Thyroid gland (tissue), 4 donors: ENCODE data around the gene RAET1E. TPM values are rescaled to one million over a fixed set of nuclear protein-coding genes. Genes with fewer than 3 reads are reported as not detected.

Experiments used
- DNase-seq, 2 donors: peaks; one replicate each; pipeline ENCODE4 v3.0.0-alpha.2; 2019
- H3K27ac ChIP-seq, 3 donors: fragments of 200-600 bp; sonication (generic); 1 replicate in 2 of 3; 2 replicates in 1 of 3; pipeline ENCODE4 v1.5.1; 2016 to 2019; ENCODE audit warnings: mild to moderate bottlenecking in 1 of 3, moderate library complexity in 1 of 3
- H3K27me3 ChIP-seq: fragments of 200-600 bp; sonication (generic); one replicate; pipeline ENCODE4 v1.5.1; 2019
- H3K36me3 ChIP-seq, 2 donors: fragments of 200-600 bp; sonication (generic); one replicate each; pipeline ENCODE4 v1.5.1; 2016 to 2019
- H3K4me1 ChIP-seq, 2 donors: fragments of 200-600 bp; sonication (generic); one replicate each; pipeline ENCODE4 v1.5.1; 2017 to 2019
- H3K4me3 ChIP-seq, 3 donors: fragments of 200-600 bp; sonication (generic); replicated peaks in 1 of 3; 1 replicate in 2 of 3; 2 replicates in 1 of 3; pipeline ENCODE4 v1.5.1; 2016; ENCODE audit warnings: mild to moderate bottlenecking in 1 of 3
- H3K9me3 ChIP-seq: fragments of 200-600 bp; sonication (generic); one replicate; pipeline ENCODE4 v1.5.1; 2017
- POLR2A ChIP-seq, 2 donors: fragments of 450-650 bp; IDR thresholded peaks; one replicate each; pipeline ENCODE4 v1.6.1; 2017; ENCODE audit warnings: antibody characterized with exemption in 2 of 2, mild to moderate bottlenecking in 2 of 2, moderate library complexity in 1 of 2
- WGBS, 2 donors: methylation state at CpG; one replicate each; pipeline ENCODE4 v1.1.5; 2017; 5-methylcytosine and 5-hydroxymethylcytosine counted together
- intact Hi-C: fragments of 100-400 bp; cut with DNase I; formaldehyde crosslinking; loops from one replicate; pipeline ENCODE4 v1.15.1; 2023
- total RNA-seq, 4 donors: library from RNA; depleted of rRNA; stranded (reverse); fragments of >200 nt; gene quantifications; one replicate each; pipeline ENCODE4 v1.2.3, GENCODE V29; 2016
- TF ChIP-seq, protein P1 (sequence below), 6 experiments: fragments of 200-600 bp in 3 of 6; fragments of 450-650 bp in 3 of 6; sonication (generic) in 3 of 6; IDR thresholded peaks; one replicate each; pipeline ENCODE4 v1.5.1; 2016 to 2019; ENCODE audit warnings: antibody characterized with exemption in 6 of 6, mild to moderate bottlenecking in 2 of 6, inconsistent platforms in 1 of 6, moderate library complexity in 1 of 6

The RAET1E gene
- total RNA-seq, 4 donors from 2014 or later, result 1.7 TPM; not detected in 3

DNA sequence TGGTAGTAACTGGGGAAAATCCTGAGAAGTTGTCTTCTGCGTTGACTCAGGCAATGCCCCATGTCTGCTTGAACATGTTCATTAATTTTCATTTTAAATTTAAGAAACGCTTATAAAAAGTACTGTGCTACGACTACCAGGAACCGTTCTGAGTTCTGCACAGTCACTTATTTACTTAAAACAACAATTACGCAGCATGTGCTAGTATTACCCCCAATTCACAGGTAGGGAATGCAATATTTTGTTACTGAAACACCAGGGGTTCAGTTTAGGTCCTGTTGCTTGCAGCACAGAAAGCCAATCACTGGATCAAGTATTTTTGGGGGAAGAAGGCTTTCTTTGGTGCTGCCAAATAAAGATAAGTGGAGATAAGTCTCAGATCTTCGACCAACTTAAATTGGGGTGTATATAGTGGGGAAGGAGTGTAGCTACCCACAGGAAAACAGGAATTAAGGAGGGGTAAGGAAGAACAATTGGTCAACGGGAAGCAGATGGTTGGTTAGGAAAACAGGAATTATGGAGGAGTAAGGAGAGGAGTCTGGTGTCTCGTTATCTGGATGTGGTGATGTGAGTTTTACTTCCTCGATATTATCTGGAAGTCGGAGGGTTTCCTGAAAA lies 28.5 kb downstream of the RAET1E start:
- no peaks in the 10 kb centered on the region for H3K36me3 ChIP-seq
- H3K4me1 ChIP-seq, result peaks cover 0 to 4% of the 10 kb centered on the region in 2 donors
- WGBS, 2 donors, result 86 to 87% methylated on average over 10 of the region's 10 CpGs
- no peak for DNase-seq
- H3K4me3 ChIP-seq, result no peak overlapping the region
- H3K27me3 ChIP-seq, result no peaks in the 10 kb centered on the region
- intact Hi-C loops, result loop anchor here (10.0 kb wide), 1 partner anchor 305 kb away; the partner anchor contains the start of gene GINM1
- no peaks in the 10 kb centered on the region for H3K9me3 ChIP-seq
- TF ChIP-seq POLR2A (IDR thresholded peaks at IDR 0.05), result no peak
- TF ChIP-seq, protein P1, sequence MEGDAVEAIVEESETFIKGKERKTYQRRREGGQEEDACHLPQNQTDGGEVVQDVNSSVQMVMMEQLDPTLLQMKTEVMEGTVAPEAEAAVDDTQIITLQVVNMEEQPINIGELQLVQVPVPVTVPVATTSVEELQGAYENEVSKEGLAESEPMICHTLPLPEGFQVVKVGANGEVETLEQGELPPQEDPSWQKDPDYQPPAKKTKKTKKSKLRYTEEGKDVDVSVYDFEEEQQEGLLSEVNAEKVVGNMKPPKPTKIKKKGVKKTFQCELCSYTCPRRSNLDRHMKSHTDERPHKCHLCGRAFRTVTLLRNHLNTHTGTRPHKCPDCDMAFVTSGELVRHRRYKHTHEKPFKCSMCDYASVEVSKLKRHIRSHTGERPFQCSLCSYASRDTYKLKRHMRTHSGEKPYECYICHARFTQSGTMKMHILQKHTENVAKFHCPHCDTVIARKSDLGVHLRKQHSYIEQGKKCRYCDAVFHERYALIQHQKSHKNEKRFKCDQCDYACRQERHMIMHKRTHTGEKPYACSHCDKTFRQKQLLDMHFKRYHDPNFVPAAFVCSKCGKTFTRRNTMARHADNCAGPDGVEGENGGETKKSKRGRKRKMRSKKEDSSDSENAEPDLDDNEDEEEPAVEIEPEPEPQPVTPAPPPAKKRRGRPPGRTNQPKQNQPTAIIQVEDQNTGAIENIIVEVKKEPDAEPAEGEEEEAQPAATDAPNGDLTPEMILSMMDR (IDR thresholded peaks at IDR 0.05), result no peak
- no peak overlapping the region for H3K27ac ChIP-seq

DNA sequence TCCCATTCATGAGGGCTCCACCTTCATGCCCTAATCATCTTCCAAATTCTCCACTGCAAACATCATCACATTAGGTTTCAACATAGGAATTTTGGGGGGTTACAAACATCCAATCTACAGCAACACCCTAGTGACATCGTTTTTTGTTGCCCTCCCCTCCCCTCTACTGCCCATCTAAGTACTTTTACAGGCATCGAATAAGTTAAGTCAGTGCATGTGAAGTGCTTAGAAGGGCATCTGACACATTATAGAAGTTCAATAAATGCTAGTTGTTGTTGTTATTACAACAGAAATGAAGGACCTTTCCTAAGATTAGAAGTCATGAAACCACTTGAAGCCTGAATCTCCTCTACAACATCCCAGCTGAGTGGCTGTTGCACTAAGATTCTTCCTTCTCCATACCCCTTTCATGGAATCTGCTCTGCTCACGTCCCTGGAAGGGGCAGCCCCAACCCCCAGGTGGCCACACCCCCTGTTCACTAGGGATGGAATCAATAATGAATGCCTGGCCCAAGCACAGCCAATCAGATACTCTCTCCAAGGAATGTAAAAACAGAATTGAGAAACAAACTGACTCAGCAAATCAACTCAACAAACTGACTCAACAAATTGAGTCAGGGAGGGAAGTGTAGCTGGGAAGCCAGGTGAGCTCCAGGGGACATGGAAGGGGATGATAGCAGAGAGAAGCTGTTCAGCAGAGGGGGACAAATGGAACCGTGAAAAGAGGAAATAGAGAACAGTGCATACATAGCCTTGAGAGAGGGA lies 29.9 kb downstream of the RAET1E start:
- Histone ChIP-seq H3K36me3 (no peaks in the 10 kb centered on the region), H3K27ac (no peak overlapping the region), H3K4me3 (no peak overlapping the region), H3K27me3 (no peaks in the 10 kb centered on the region), H3K4me1 (peaks cover 0 to 6% of the 10 kb centered on the region in 2 donors), H3K9me3 (no peaks in the 10 kb centered on the region)
- DNase-seq, result no peak
- no peak for TF ChIP-seq POLR2A (IDR thresholded peaks at IDR 0.05)
- TF ChIP-seq, protein P1 (IDR thresholded peaks at IDR 0.05), result no peak
- WGBS, 2 donors, result 57 to 65% methylated on average over 4 of the region's 4 CpGs
- intact Hi-C loops, result loop anchor here (10.0 kb wide), 1 partner anchor 303 kb away; the partner anchor contains the start of gene GINM1

DNA sequence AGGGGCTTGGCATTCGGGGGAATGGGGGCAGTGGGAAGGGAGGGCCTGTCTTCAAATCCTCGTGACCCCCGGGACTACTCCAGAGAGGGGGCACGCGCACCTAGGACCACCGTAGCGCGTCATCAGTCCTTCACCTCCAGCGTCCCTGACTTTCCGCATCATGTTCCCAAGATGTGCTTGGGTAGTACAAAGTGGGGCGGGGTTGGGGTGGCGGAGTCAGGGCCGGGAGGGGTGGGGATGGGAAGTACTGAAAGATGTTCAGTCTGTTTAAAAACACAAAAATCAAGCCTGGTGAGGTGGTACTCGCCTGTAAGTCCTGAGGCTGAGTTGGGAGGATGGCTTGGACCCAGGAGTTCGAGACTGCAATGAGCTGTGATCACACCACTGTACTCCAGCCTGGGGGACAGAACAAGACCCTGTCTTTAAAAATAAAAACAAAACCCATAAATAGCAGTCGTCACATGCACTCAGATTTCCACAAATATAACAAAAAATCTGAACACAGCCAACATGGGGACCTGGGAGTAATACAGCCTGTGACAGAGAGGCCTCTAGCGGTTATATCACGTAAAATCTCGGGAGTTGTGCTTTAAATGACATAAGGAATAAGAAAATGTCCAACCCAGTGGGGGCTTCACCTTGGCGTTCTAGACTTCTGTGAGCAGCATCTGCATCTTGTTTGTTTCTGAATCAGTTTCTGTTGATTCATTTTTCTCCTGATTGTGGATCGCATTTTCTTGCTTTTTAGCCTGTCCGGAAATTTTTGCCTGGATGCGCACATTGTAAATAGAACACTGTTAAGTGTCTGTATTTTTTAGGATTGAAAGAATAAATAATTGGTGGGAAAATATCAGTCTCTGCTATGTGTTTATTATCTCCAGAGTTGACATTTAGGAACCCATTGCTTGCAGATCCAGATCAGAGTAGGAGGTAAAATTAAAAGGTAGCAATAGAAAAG lies 33.1 kb downstream of the RAET1E start:
- H3K36me3 ChIP-seq, result no peaks in the 10 kb centered on the region
- H3K4me1 ChIP-seq, result peaks cover 26 to 31% of the 10 kb centered on the region in 2 donors
- DNase-seq, result peak; percentile 29 to 62
- TF ChIP-seq POLR2A (IDR thresholded peaks at IDR 0.05), result no peak
- TF ChIP-seq, protein P1 (IDR thresholded peaks at IDR 0.05), result peak; percentile 36 to 74 (median 66)
- H3K9me3 ChIP-seq, result no peaks in the 10 kb centered on the region
- 19 to 21% methylated on average over 15 to 17 of the region's 23 CpGs for WGBS, 2 donors
- H3K27me3 ChIP-seq, result no peaks in the 10 kb centered on the region
- intact Hi-C loops, result loop anchor here (10.0 kb wide), 1 partner anchor 300 kb away; the partner anchor contains the start of gene GINM1
- H3K4me3 ChIP-seq, result peak overlapping the region in 2 of 3 donors; percentile 73 to 84
- peak overlapping the region; percentile 82 to 98 (median 91) for H3K27ac ChIP-seq

DNA sequence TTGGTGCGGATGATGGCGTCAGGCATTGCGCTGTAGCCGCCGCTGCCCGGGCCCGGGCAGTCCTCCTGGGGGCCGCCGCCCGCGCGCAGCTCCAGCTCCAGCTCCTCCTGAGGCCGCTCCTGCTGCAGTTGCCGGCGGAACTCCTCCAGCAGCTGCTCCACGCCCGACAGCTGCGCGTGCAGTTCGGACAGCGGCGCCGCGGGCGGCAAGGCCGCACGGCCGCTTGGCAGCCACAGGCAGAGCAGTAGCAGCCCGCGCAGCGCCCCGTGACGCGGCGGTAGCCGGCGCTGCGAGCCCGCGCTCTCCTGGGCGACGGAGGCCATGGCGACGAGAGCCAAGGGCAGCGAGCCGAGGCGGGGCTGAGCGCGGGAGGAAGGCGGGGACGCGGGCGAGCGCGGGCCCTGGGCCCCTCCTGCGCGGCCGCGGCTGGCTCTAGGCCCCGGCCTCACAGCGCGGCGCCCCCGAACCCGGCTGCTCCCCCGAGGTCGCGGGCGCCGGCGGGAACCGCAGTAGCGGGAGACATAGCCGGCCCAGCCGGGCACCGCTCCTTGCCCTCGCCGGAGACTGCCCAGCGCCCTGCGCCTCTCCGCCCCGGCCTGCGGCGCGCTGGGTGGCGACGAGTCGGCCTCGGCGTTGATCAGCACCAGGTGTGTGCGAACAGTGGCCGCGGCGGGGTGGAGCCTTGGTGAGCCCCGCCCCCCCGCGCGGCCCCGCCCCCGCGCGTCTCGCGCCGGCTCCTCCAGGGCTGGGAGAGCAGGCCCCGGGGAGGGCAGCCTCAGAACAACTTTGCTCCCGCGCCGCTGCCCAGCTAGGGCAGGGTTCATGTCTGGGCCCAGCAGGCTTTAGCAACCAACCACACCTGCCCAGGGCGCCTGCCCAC lies 34.0 kb downstream of the RAET1E start, which contains the start of gene LRP11:
Gene LRP11, minus strand, starts transcription at position 662 of the 880 bp plus-strand sequence. Its CDS starts 339 bp downstream, at position 323.
- peak; percentile 91 to 93 for DNase-seq
- peaks cover 26 to 31% of the 10 kb centered on the region in 2 donors for H3K4me1 ChIP-seq
- H3K9me3 ChIP-seq, result no peaks in the 10 kb centered on the region
- 0% methylated on average over 3 of the region's 110 CpGs; no CpG with 5 or more reads in 1 of the 2 donors for WGBS, 2 donors
- TF ChIP-seq POLR2A (IDR thresholded peaks at IDR 0.05), result peak; percentile 71 to 96
- TF ChIP-seq, protein P1 (IDR thresholded peaks at IDR 0.05), result peak in 1 of 6 experiments; percentile 2
- peak within 1 kb of the TSS; percentile 82 to 98 (median 91) for H3K27ac ChIP-seq
- intact Hi-C loops, result loop anchor here (10.0 kb wide), 1 partner anchor 299 kb away; the partner anchor contains the start of gene GINM1
- H3K36me3 ChIP-seq, result no peaks in the 10 kb centered on the region
- no peaks in the 10 kb centered on the region for H3K27me3 ChIP-seq
- H3K4me3 ChIP-seq, result peak within 1 kb of the TSS; percentile 3 to 84 (median 73)
